Measurements from ENCODE around the gene CDKN2D.

Gene CDKN2D

DNA sequence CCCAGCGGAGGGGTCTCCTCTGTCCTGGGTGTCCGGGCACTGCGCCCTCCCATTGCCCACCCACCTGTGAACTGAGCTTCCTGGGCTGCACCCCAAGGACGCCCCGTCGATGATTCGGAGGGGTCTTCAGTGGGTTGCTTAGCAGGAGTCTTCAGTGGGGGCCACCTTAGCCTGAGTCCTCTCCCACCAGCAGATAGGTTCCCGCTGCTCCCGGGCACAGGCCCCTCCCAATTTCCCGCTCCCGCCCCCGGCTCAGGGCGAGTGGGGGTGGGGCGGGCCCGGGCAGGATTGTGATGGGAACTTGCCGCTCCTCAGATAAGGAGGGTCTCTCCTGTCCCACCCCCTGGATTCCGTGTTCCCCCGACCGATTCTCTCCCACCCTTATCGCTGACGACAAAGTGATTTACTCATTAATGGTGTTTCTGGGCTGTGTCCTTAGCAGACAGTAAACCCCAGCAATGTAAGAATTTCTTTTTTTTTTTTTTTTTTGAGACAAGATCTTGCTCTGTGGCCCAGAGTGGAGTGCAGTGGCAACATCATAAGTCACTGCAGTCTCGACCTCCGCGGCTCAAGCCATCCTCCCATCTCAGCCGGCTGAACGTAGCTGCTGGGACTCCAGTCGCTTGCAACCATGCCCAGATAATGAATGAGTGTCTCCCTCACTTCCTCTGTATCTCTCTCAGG lies 50.9 kb downstream of the CDKN2D start:
- no peak for TF ChIP-seq POLR2A (IDR thresholded peaks at IDR 0.05; ENCODE audit: low read length)
- TF ChIP-seq GATA1 (IDR thresholded peaks at IDR 0.05; ENCODE audit: low read depth, low read length): no peak
- DNase-seq: no peak

DNA sequence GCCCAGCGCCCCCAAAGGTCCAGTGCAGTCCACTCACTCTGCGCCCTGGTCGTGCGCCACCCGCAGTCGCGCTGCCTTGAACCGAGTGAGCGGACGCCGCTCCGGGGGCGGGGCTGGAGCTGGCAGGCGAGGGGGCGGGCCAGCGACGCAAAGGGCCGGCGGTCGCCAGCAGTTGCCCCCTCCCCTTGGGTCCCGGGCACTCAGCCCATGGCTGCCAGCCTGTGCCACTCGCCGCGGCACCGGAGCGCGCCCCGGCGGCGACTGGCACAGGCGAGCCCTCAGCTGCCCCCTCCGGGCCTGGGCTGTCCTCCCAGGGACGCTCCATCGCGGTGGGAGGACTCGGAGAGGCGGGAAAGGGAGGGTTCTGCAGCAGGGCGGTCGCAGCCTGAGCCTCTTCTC lies 51.4 kb downstream of the CDKN2D start, which contains the start of gene S1PR5:
Gene S1PR5, minus strand, starts transcription at position 87 of the 399 bp plus-strand sequence. CDS start 2,436 bp downstream, outside the sequence.
- TF ChIP-seq GATA1 (IDR thresholded peaks at IDR 0.05; ENCODE audit: low read depth, low read length) (no peak), POLR2A (IDR thresholded peaks at IDR 0.05; ENCODE audit: low read length) (no peak)
- DNase-seq: no peak

DNA sequence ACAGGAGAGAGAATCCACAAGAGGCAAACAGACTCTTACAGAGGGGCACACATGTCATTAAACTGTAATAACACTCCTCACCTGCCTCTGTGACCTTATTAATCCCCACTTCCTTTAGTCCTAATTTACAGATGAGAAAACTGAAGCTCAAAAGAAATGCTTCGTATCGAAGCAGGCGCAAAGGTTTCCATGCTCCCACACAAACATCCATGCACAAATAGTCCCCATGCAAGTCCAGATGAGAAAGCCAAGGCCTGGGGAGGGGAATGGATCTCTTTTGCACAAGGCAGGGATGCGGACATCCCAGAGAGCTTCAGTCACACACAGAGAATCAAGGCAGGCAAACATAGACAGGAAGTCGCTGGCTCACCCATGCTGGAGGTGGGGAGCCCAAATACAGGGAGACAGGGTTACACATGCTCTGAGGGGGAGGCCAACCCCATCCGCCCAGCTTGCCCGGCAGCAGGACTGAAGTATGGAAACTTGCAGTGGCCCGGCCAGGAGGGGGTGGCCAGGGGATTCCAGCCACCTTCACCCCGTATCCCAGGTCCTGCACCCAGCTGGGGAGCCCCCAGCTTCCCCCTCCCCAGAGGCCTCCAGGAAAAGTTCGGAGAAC lies 52.0 kb downstream of the CDKN2D start:
- TF ChIP-seq GATA1 (IDR thresholded peaks at IDR 0.05; ENCODE audit: low read depth, low read length): no peak
- no peak for TF ChIP-seq POLR2A (IDR thresholded peaks at IDR 0.05; ENCODE audit: low read length)
- DNase-seq: no peak
